Erythroblast (primary cell): ENCODE data around the gene CAMK1D.
A peak's percentile ranks its signal among the peaks of the same experiment; 100 is the strongest.

Source experiments
- DNase-seq, 2 experiments: peaks; one replicate each; lab custom pipeline; 2025; lab: John Stamatoyannopoulos, UW
- GATA1 ChIP-seq: IDR thresholded peaks from 2 replicates; pipeline ENCODE4 v1.6.1; 2011; ENCODE audit warnings: low read depth, mild to moderate bottlenecking, control low read depth, low read length, moderate library complexity
- POLR2A ChIP-seq: IDR thresholded peaks from 2 replicates; pipeline ENCODE4 v1.6.1; 2011; ENCODE audit warnings: mild to moderate bottlenecking, low read length

CAMK1D gene

GRCh38 chr10:12455318-12455717, 106.0 kb downstream of the CAMK1D start:
- DNase-seq, result no peak
- no peak for TF ChIP-seq GATA1
- TF ChIP-seq POLR2A, result no peak

- no peak for TF ChIP-seq POLR2A
- TF ChIP-seq GATA1, result no peak
Observed at GRCh38 chr10:12455766-12456165, 106.4 kb downstream of the CAMK1D start.

GRCh38 chr10:12459340-12459739, 110.0 kb downstream of the CAMK1D start:
- TF ChIP-seq POLR2A (no peak), GATA1 (no peak)
- DNase-seq, result no peak

More at GRCh38 chr10:12455766-12456165, 106.4 kb downstream of the CAMK1D start:
- no peak for DNase-seq

- DNase-seq, result no peak
- TF ChIP-seq GATA1, result no peak
- no peak for TF ChIP-seq POLR2A
Observed at GRCh38 chr10:12459762-12460161, 110.4 kb downstream of the CAMK1D start.

GRCh38 chr10:12463459-12463838, 114.1 kb downstream of the CAMK1D start:
- TF ChIP-seq GATA1 (no peak), POLR2A (no peak)
- no peak for DNase-seq

GRCh38 chr10:12465385-12466136, 116.2 kb downstream of the CAMK1D start:
- DNase-seq, result peak; percentile 27 to 69
- no peak for TF ChIP-seq GATA1
- TF ChIP-seq POLR2A, result no peak

GRCh38 chr10:12466704-12467305, 117.5 kb downstream of the CAMK1D start:
- DNase-seq, result no peak
- TF ChIP-seq POLR2A (no peak), GATA1 (no peak)

- TF ChIP-seq POLR2A (no peak), GATA1 (no peak)
Observed at GRCh38 chr10:12469345-12469744, 120.0 kb downstream of the CAMK1D start.

GRCh38 chr10:12470719-12471118, 121.4 kb downstream of the CAMK1D start:
- no peak for DNase-seq
- TF ChIP-seq POLR2A, result no peak
- no peak for TF ChIP-seq GATA1

More at GRCh38 chr10:12469345-12469744, 120.0 kb downstream of the CAMK1D start:
- DNase-seq, result no peak

GRCh38 chr10:12471135-12471534, 121.8 kb downstream of the CAMK1D start:
- no peak for TF ChIP-seq POLR2A
- TF ChIP-seq GATA1, result no peak
- DNase-seq, result no peak

GRCh38 chr10:12473491-12473890, 124.1 kb downstream of the CAMK1D start:
- TF ChIP-seq GATA1 (no peak), POLR2A (no peak)
- no peak for DNase-seq

GRCh38 chr10:12474727-12475412, 125.5 kb downstream of the CAMK1D start:
- DNase-seq, result no peak
- TF ChIP-seq GATA1 (no peak), POLR2A (no peak)

GRCh38 chr10:12476656-12477055, 127.3 kb downstream of the CAMK1D start:
- DNase-seq, result no peak
- TF ChIP-seq POLR2A, result no peak
- no peak for TF ChIP-seq GATA1

GRCh38 chr10:12479437-12479844, 130.1 kb downstream of the CAMK1D start:
- TF ChIP-seq POLR2A (no peak), GATA1 (no peak)
- no peak for DNase-seq
